IPS DF 19.7 (cell line): ENCODE measurements around the gene KPNA5.
"Not testable (repeated sequence)": the region's sequence is repeated elsewhere in the genome, so short reads cannot be mapped to it uniquely, and the experiment has no call there.

Experiments
- DNase-seq: peaks from one replicate; pipeline ENCODE4 v3.0.0-alpha.2; 2013; ENCODE audit warnings: low read depth, low spot score

The KPNA5 gene

GRCh38 chr6:116703888-116704287, 22.9 kb downstream of the KPNA5 start:
- DNase-seq = not testable (repeated sequence)

GRCh38 chr6:116705917-116706316, 24.9 kb downstream of the KPNA5 start:
- no peak for DNase-seq

GRCh38 chr6:116714296-116714695, 33.3 kb downstream of the KPNA5 start:
- no peak for DNase-seq

GRCh38 chr6:116714761-116715160, 33.8 kb downstream of the KPNA5 start:
- DNase-seq = no peak

GRCh38 chr6:116726947-116727346, 45.9 kb downstream of the KPNA5 start:
- no peak for DNase-seq

GRCh38 chr6:116730513-116730912, 49.5 kb downstream of the KPNA5 start:
- no peak for DNase-seq

GRCh38 chr6:116737004-116737403, 56.0 kb downstream of the KPNA5 start:
- DNase-seq = no peak

GRCh38 chr6:116740486-116740885, 59.5 kb downstream of the KPNA5 start:
- DNase-seq = not testable (repeated sequence)

GRCh38 chr6:116741571-116741970, 60.6 kb downstream of the KPNA5 start:
- no peak for DNase-seq

- no peak for DNase-seq
Measured at GRCh38 chr6:116745176-116745575, 64.2 kb downstream of the KPNA5 start.

GRCh38 chr6:116761779-116762178, 80.8 kb downstream of the KPNA5 start:
- no peak for DNase-seq

GRCh38 chr6:116762235-116762634, 81.2 kb downstream of the KPNA5 start:
- no peak for DNase-seq

- no peak for DNase-seq
Measured at GRCh38 chr6:116763048-116763447, 82.0 kb downstream of the KPNA5 start.

- no peak for DNase-seq
Measured at GRCh38 chr6:116763906-116764628, 83.1 kb downstream of the KPNA5 start.

GRCh38 chr6:116764629-116764960, 83.6 kb downstream of the KPNA5 start:
- no peak for DNase-seq

- DNase-seq = no peak
Measured at GRCh38 chr6:116764961-116765841, 84.2 kb downstream of the KPNA5 start, which contains the start of gene FAM162B. FAM162B (minus strand) TSS chr6:116765719; CDS start chr6:116765576, 143 bp downstream.

GRCh38 chr6:116766506-116767176, 85.6 kb downstream of the KPNA5 start:
- no peak for DNase-seq

- no peak for DNase-seq
Measured at GRCh38 chr6:116767715-116768114, 86.7 kb downstream of the KPNA5 start.

- DNase-seq = no peak
Measured at GRCh38 chr6:116772450-116772849, 91.4 kb downstream of the KPNA5 start.

GRCh38 chr6:116773886-116774285, 92.9 kb downstream of the KPNA5 start:
- no peak for DNase-seq

- no peak for DNase-seq
Measured at GRCh38 chr6:116779573-116780164, 98.7 kb downstream of the KPNA5 start.

GRCh38 chr6:116783852-116784251, 102.8 kb downstream of the KPNA5 start:
- no peak for DNase-seq
